Uterus (tissue), 4 donors: ENCODE measurements around the gene SLC8A1. TPM values are rescaled to one million over a fixed set of nuclear protein-coding genes. Genes with fewer than 3 reads are reported as not detected.

ENCODE experiments used
- DNase-seq, 2 donors: peaks; one replicate each; pipeline ENCODE4 v3.0.0-alpha.2; 2019 to 2020
- H3K27ac ChIP-seq, 2 donors: fragments of 200-600 bp; sonication (generic); 1 replicate in 1 of 2; 2 replicates in 1 of 2; pipeline ENCODE4 v1.5.1; 2016 to 2018
- H3K27me3 ChIP-seq, 2 donors: fragments of 200-600 bp; sonication (generic); one replicate each; pipeline ENCODE4 v1.5.1; 2018 to 2019; ENCODE audit warnings: control low read depth in 1 of 2
- H3K36me3 ChIP-seq, 2 donors: fragments of 200-600 bp; sonication (generic); one replicate each; pipeline ENCODE4 v1.5.1; 2019; ENCODE audit warnings: control low read depth in 1 of 2
- H3K4me1 ChIP-seq, 2 donors: fragments of 200-600 bp; sonication (generic); one replicate each; pipeline ENCODE4 v1.5.1; 2018 to 2019; ENCODE audit warnings: control low read depth in 1 of 2
- H3K4me3 ChIP-seq, 2 donors: fragments of 200-600 bp; sonication (generic); 1 replicate in 1 of 2; 2 replicates in 1 of 2; pipeline ENCODE4 v1.5.1; 2018 to 2019; ENCODE audit warnings: mild to moderate bottlenecking in 1 of 2
- H3K9me3 ChIP-seq, 2 donors: fragments of 200-600 bp; sonication (generic); one replicate each; pipeline ENCODE4 v1.5.1; 2019; ENCODE audit warnings: control low read depth in 1 of 2
- POLR2A ChIP-seq, 2 donors: fragments of 450-650 bp; IDR thresholded peaks; one replicate each; pipeline ENCODE4 v1.6.1; 2016; ENCODE audit warnings: antibody characterized with exemption in 2 of 2, mild to moderate bottlenecking in 1 of 2, moderate library complexity in 1 of 2
- intact Hi-C: fragments of 100-400 bp; cut with DNase I; formaldehyde crosslinking; loops from one replicate; pipeline ENCODE4 v1.15.1; 2023; ENCODE audit warnings: low total_unique reads
- total RNA-seq, 4 donors: library from RNA; depleted of rRNA in 3 of 4; stranded (reverse); fragments of >200 nt in 3 of 4; gene quantifications; one replicate each; pipeline versions ENCODE4 v1.1.0 to v1.2.4, GENCODE V29; 2014 to 2023
- TF ChIP-seq, protein P1 (sequence below), 4 experiments: fragments of 200-600 bp in 2 of 4; fragments of 450-650 bp in 2 of 4; sonication (generic) in 2 of 4; IDR thresholded peaks; one replicate each; pipeline ENCODE4 v1.5.1; 2016 to 2019; ENCODE audit warnings: antibody characterized with exemption in 4 of 4, mild to moderate bottlenecking in 2 of 4, moderate library complexity in 1 of 4
- donor health status: DM: yes; HTN: yes; CAD: no.

SLC8A1 gene
- total RNA-seq, 4 donors from 2014 or later, result 61.2 to 257 (median 140) TPM

GRCh38 chr2:40415391-40415790, 36.5 kb downstream of the SLC8A1 start:
- H3K27me3 ChIP-seq, result no peaks in the 10 kb centered on the region
- no peaks in the 10 kb centered on the region for H3K4me1 ChIP-seq
- no peaks in the 10 kb centered on the region for H3K9me3 ChIP-seq
- H3K4me3 ChIP-seq, result no peak overlapping the region
- H3K27ac ChIP-seq, result no peak overlapping the region
- intact Hi-C loops, result no loop called here
- no peaks in the 10 kb centered on the region for H3K36me3 ChIP-seq
- TF ChIP-seq, protein P1, sequence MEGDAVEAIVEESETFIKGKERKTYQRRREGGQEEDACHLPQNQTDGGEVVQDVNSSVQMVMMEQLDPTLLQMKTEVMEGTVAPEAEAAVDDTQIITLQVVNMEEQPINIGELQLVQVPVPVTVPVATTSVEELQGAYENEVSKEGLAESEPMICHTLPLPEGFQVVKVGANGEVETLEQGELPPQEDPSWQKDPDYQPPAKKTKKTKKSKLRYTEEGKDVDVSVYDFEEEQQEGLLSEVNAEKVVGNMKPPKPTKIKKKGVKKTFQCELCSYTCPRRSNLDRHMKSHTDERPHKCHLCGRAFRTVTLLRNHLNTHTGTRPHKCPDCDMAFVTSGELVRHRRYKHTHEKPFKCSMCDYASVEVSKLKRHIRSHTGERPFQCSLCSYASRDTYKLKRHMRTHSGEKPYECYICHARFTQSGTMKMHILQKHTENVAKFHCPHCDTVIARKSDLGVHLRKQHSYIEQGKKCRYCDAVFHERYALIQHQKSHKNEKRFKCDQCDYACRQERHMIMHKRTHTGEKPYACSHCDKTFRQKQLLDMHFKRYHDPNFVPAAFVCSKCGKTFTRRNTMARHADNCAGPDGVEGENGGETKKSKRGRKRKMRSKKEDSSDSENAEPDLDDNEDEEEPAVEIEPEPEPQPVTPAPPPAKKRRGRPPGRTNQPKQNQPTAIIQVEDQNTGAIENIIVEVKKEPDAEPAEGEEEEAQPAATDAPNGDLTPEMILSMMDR (IDR thresholded peaks at IDR 0.05), result no peak
- TF ChIP-seq POLR2A (IDR thresholded peaks at IDR 0.05), result no peak
- DNase-seq, result no peak

DNA sequence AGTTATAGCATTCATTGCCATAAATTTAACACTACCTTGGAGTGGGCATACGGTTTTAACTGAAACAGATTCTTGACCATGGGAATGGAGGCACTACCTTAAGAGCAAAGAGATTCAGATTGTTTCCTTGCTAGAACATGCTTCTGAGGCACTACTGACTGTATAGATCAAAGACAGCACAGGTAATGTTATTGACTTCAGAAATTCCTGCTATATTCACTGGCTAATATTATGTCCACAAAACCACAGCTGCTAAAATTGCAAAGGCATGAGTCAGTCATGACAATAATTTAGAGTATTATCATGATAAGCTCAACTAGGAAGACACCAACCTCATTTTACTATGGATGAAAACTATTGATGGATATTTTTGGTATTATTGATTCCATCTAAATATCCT, 39.4 kb downstream of the SLC8A1 start:
- intact Hi-C loops, result no loop called here
- H3K36me3 ChIP-seq, result no peaks in the 10 kb centered on the region
- no peak for TF ChIP-seq POLR2A (IDR thresholded peaks at IDR 0.05)
- TF ChIP-seq, protein P1 (IDR thresholded peaks at IDR 0.05), result no peak
- H3K27me3 ChIP-seq, result no peaks in the 10 kb centered on the region
- no peak overlapping the region for H3K27ac ChIP-seq
- H3K4me3 ChIP-seq, result no peak overlapping the region
- H3K4me1 ChIP-seq, result no peaks in the 10 kb centered on the region
- no peaks in the 10 kb centered on the region for H3K9me3 ChIP-seq
- no peak for DNase-seq

DNA sequence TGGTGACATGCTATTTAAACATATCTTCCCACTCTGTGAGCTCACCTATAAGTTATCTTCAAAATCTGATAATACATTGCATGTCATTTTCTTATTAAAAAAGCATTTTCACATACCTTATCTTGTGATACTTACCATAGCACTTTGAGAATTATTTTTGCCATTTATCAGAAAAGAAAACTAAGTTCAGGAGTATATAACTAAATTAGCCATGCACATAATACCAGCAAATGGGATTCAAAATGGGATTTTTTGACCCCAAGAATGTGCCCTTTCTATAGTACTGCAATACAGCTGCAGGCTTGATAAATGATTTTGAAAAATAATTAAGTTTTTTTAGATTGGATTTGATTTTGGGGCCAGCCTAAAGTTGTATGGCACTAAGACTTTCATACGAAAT, 41.2 kb downstream of the SLC8A1 start:
- Histone ChIP-seq H3K36me3 (no peaks in the 10 kb centered on the region), H3K4me3 (no peak overlapping the region), H3K27me3 (no peaks in the 10 kb centered on the region), H3K27ac (no peak overlapping the region), H3K4me1 (no peaks in the 10 kb centered on the region), H3K9me3 (no peaks in the 10 kb centered on the region)
- DNase-seq, result no peak
- intact Hi-C loops, result no loop called here
- no peak for TF ChIP-seq POLR2A (IDR thresholded peaks at IDR 0.05)
- TF ChIP-seq, protein P1 (IDR thresholded peaks at IDR 0.05), result no peak

DNA sequence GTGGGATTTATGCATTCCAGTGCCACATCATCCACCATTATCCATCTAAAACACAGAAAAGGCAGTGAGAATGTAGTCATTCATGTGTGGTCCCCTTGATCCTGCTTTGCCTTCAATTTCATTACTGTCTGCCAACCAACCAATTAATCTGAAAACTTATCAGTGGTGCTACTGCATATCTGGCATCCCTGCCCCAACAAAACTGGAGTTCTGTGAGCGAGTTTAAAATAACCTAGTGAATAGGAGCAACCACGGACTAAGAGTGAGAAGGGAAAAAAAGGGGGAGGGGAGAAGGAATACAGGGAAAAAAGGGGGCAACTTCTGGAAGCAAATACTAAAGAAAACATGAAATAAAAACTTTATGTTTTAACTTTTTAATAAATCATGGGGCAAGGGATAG, 42.2 kb downstream of the SLC8A1 start:
- no peak overlapping the region for H3K4me3 ChIP-seq
- no peaks in the 10 kb centered on the region for H3K36me3 ChIP-seq
- intact Hi-C loops, result no loop called here
- no peaks in the 10 kb centered on the region for H3K27me3 ChIP-seq
- no peaks in the 10 kb centered on the region for H3K9me3 ChIP-seq
- TF ChIP-seq POLR2A (IDR thresholded peaks at IDR 0.05), result no peak
- TF ChIP-seq, protein P1 (IDR thresholded peaks at IDR 0.05), result no peak
- H3K4me1 ChIP-seq, result no peaks in the 10 kb centered on the region
- no peak overlapping the region for H3K27ac ChIP-seq
- no peak for DNase-seq

GRCh38 chr2:40406485-40407289, 45.2 kb downstream of the SLC8A1 start:
- Histone ChIP-seq H3K4me3 (no peak overlapping the region), H3K9me3 (no peaks in the 10 kb centered on the region), H3K27ac (no peak overlapping the region), H3K27me3 (no peaks in the 10 kb centered on the region), H3K4me1 (peaks cover 0 to 6% of the 10 kb centered on the region in 2 donors), H3K36me3 (no peaks in the 10 kb centered on the region)
- intact Hi-C loops, result no loop called here
- TF ChIP-seq, protein P1 (IDR thresholded peaks at IDR 0.05), result no peak
- TF ChIP-seq POLR2A (IDR thresholded peaks at IDR 0.05), result no peak
- no peak for DNase-seq
